ENCODE results near the gene TMEM161A.

DNA sequence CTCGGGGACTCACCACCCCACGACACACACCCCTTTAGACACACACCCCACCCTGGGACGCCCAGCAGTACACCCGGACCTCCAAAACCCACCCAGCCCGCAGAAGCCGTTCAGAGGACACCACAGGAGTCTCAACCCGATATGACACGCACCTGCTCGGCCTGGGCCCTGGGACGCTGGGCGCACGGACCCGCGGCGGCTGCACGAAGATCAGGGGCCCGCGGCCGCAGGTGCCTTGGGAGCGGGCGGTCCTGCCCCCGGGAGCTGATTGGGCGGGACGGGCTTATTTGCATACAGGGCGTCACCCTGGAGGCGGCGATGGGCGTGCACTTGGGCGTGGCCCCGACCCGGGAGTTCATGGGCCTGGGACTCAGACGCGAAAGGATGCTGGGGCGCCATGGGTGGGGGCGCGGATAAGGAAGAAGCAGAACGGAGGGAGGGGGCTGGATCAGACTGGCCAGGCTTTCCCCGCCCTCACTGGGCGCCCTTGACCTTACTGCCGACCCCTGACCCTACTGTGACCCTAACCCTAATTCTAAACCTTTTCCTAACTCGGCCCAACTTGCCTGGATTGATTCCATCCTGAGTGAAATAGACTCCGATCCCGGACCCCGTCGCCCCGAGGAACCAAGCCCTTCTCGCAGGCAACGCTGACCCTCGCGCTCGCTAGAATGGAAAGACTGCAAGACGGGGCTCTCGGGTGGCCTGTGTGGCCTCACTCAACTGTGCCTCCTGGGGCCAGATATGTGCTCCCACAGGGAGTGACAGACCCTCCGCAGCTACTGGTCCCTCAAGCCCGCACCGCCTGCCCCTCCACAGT lies 32.0 kb upstream of the TMEM161A start, which contains the start of gene MEF2B:
- TF ChIP-seq CTCF (IDR thresholded peaks at IDR 0.05) (no peak), POLR2A (IDR thresholded peaks at IDR 0.05) (no peak)
